SJCRH30 (cell line): Measurements from ENCODE around the gene XKR3. TPM values are rescaled to one million over a fixed set of nuclear protein-coding genes. Genes with fewer than 3 reads are reported as not detected.
A peak's percentile ranks its signal among the peaks of the same experiment; 100 is the strongest.
"Not testable (repeated sequence)": the region's sequence is repeated elsewhere in the genome, so short reads cannot be mapped to it uniquely, and the experiment has no call there.

Experiments
- DNase-seq, 2 experiments: peaks; one replicate each; pipeline ENCODE4 v3.0.0-alpha.2; 2015 to 2020
- H3K27ac ChIP-seq: fragments of 250-450 bp; sonication (Bioruptor Pico); 2 replicates; pipeline ENCODE4 v1.5.1; 2020; ENCODE audit warnings: mild to moderate bottlenecking, moderate library complexity
- H3K27me3 ChIP-seq: fragments of 250-450 bp; sonication (Bioruptor Pico); 2 replicates; pipeline ENCODE4 v1.5.1; 2020; ENCODE audit warnings: mild to moderate bottlenecking, moderate library complexity
- H3K36me3 ChIP-seq: fragments of 250-450 bp; sonication (Bioruptor Pico); 2 replicates; pipeline ENCODE4 v1.5.1; 2020; ENCODE audit warnings: mild to moderate bottlenecking, moderate library complexity
- H3K4me1 ChIP-seq: fragments of 250-450 bp; sonication (Bioruptor Pico); 2 replicates; pipeline ENCODE4 v1.5.1; 2020; ENCODE audit warnings: mild to moderate bottlenecking, moderate library complexity
- H3K4me3 ChIP-seq: fragments of 250-450 bp; sonication (Bioruptor Pico); 2 replicates; pipeline ENCODE4 v1.5.1; 2020; ENCODE audit warnings: mild to moderate bottlenecking, moderate library complexity
- H3K9me3 ChIP-seq: fragments of 250-450 bp; sonication (Bioruptor Pico); replicated peaks from 2 replicates; pipeline ENCODE4 v1.5.1; 2020; ENCODE audit warnings: mild to moderate bottlenecking, moderate library complexity
- total RNA-seq: library from RNA; depleted of rRNA; stranded (reverse); fragments of >200 nt; shearing (Covaris generic); gene quantifications from 2 replicates; pipeline ENCODE4 v1.2.3, GENCODE V29; 2014

The XKR3 gene
- total RNA-seq, 1 experiment from 2014 or later: not detected

DNA sequence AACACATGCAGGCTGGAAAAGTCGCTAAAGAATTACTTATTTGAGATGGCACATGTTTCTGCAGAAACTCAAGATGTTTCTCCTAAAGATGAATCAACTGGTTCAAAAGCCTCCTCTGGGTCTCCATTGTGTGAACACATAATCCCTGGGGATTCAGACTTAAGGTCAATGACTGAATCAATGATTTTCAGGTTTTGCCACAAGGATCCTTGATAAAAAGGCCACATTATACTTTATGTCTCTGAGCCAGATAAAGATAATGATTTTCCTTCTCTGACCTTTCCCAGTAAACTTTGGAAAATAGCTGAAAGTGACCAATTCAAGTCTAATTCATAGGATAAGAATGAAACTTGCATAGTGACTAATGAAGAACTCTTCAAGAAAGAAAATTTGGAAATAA is 2.3 kb upstream of the XKR3 start:
- Histone ChIP-seq H3K4me3 (no peak overlapping the region), H3K9me3 (no peaks in the 10 kb centered on the region), H3K36me3 (no peaks in the 10 kb centered on the region), H3K4me1 (no peaks in the 10 kb centered on the region), H3K27ac (no peak overlapping the region), H3K27me3 (peaks cover 3% of the 10 kb centered on the region; the same call in 1 of the 2 replicates)
- DNase-seq: no peak

- no peak overlapping the region for H3K4me3 ChIP-seq
- H3K4me1 ChIP-seq: no peaks in the 10 kb centered on the region
- no peak for DNase-seq
- H3K9me3 ChIP-seq: no peaks in the 10 kb centered on the region
- no peaks in the 10 kb centered on the region for H3K27me3 ChIP-seq
- no peaks in the 10 kb centered on the region for H3K36me3 ChIP-seq
- no peak overlapping the region for H3K27ac ChIP-seq
These were observed 6.0 kb downstream of the XKR3 start for GRCh38 chr22:16819249-16819648.

GRCh38 chr22:16818538-16818937 is 6.7 kb downstream of the XKR3 start:
- H3K4me3 ChIP-seq: no peak overlapping the region
- H3K27ac ChIP-seq: no peak overlapping the region
- no peaks in the 10 kb centered on the region for H3K9me3 ChIP-seq
- no peaks in the 10 kb centered on the region for H3K27me3 ChIP-seq
- DNase-seq: no peak
- no peaks in the 10 kb centered on the region for H3K4me1 ChIP-seq
- no peaks in the 10 kb centered on the region for H3K36me3 ChIP-seq

DNA sequence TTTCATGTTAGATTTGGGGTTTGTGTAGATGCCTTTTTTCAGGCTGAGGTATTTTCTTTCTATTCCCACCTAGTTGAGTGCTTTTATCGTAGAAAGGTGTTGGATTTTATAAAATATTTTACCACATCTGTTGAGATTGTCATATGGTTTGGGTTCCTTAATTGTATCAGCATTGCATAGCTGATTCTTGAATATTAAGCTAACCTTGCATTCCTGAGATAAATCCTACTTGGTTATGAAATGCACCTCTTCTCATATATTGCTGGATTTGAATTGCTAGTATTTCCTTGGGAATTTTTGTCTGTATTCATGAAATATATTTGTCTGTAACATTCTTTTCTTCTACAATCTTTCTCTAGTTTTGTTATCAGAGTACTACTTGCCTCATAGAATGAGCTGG is 10.1 kb downstream of the XKR3 start:
- no peak overlapping the region for H3K4me3 ChIP-seq
- H3K27me3 ChIP-seq: no peaks in the 10 kb centered on the region
- H3K27ac ChIP-seq: no peak overlapping the region
- no peaks in the 10 kb centered on the region for H3K36me3 ChIP-seq
- H3K9me3 ChIP-seq: no peaks in the 10 kb centered on the region
- DNase-seq: no peak
- H3K4me1 ChIP-seq: no peaks in the 10 kb centered on the region

GRCh38 chr22:16810188-16810802 is 14.9 kb downstream of the XKR3 start:
- Histone ChIP-seq H3K27ac (no peak overlapping the region), H3K4me3 (no peak overlapping the region), H3K36me3 (no peaks in the 10 kb centered on the region), H3K4me1 (no peaks in the 10 kb centered on the region), H3K9me3 (no peaks in the 10 kb centered on the region), H3K27me3 (no peaks in the 10 kb centered on the region)
- no peak for DNase-seq

DNA sequence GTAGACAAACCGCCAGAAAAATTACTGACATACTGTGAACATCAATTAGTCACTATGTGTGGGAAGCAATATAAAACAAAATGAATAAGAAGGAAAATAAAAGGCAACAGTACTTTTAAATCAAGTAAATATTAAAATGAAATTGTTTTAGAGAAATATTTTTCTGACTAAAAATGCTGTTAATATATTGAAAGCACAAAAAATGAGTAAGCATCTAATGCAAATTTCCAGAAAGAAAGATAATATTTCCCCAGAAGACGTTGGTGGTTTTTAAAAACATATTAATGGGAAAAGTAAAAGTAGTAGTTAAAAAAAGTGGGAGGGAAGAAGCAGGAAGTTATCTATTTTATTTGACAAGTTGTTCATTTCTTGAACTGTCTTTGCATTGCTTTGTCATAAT is 16.5 kb downstream of the XKR3 start:
- DNase-seq: no peak
- no peaks in the 10 kb centered on the region for H3K9me3 ChIP-seq
- no peaks in the 10 kb centered on the region for H3K36me3 ChIP-seq

DNA sequence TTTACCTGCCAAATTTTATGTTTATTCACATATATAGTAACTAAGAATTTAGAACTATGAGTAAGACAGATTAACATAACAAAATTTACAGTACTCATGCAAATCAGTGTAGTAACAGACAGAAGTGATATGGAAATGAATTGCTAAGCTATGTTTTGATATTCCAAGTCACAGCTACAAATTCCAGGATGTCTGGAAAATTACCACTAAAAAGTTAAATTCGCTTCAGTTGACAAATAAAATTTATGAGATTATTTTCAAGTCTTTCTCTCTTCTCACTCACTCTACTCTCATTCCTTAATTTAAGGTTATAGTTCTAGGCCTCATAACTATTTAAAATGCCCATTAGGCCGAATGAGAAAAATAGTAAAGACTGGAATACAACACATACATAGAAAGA is 18.1 kb downstream of the XKR3 start:
- no peak for DNase-seq
- no peaks in the 10 kb centered on the region for H3K9me3 ChIP-seq
- H3K4me1 ChIP-seq: no peaks in the 10 kb centered on the region
- no peak overlapping the region for H3K4me3 ChIP-seq
- no peaks in the 10 kb centered on the region for H3K36me3 ChIP-seq
- no peak overlapping the region for H3K27ac ChIP-seq
- no peaks in the 10 kb centered on the region for H3K27me3 ChIP-seq

More for the DNA sequence above, 16.5 kb downstream of the XKR3 start:
- H3K4me3 ChIP-seq: no peak overlapping the region
- H3K4me1 ChIP-seq: no peaks in the 10 kb centered on the region
- H3K27me3 ChIP-seq: no peaks in the 10 kb centered on the region
- no peak overlapping the region for H3K27ac ChIP-seq

DNA sequence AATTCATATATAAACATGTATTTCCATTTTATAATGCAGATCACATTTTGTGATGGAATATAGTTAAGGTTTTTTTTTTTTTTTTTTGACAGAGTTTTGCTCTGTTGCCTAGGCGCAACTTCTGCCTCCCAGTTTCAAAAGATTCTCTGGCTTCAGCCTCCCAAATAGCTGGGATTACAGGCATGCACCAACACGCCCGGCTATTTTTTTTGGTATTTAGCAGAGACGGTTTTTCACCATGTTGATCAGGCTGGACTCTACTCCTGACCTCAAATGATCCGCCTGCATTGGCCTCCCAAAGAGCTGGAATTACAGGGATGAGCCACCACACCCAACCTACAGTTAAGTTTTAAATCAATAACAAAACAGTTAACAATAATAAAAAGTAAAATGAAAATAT is 18.8 kb downstream of the XKR3 start:
- Histone ChIP-seq H3K4me1 (no peaks in the 10 kb centered on the region), H3K27ac (no peak overlapping the region), H3K36me3 (no peaks in the 10 kb centered on the region), H3K27me3 (no peaks in the 10 kb centered on the region), H3K9me3 (no peaks in the 10 kb centered on the region), H3K4me3 (no peak overlapping the region)
- DNase-seq: peak; percentile 4 to 20

DNA sequence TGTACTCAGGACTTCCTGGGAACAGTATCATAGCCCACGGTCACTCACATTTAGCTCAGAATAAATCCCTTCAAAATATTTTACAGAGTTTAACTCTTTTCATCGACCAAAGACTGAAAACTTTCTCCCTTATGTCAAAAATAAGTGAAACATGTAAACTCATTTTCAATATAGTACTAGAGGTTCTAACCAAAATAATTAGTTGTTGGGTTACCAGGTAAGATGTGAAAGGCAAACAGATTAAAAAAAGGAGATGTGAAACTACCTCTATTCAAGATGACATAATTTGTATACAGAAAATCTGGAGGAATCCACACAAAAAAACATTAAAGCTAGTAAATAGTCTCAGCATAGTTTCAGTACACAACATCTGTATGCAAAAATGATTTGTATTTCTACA is 20.3 kb downstream of the XKR3 start:
- H3K4me1 ChIP-seq: no peaks in the 10 kb centered on the region
- no peaks in the 10 kb centered on the region for H3K27me3 ChIP-seq
- no peak overlapping the region for H3K27ac ChIP-seq
- H3K9me3 ChIP-seq: no peaks in the 10 kb centered on the region
- no peaks in the 10 kb centered on the region for H3K36me3 ChIP-seq
- DNase-seq: no peak
- no peak overlapping the region for H3K4me3 ChIP-seq

- Histone ChIP-seq H3K4me1 (no peaks in the 10 kb centered on the region), H3K9me3 (no peaks in the 10 kb centered on the region), H3K4me3 (no peak overlapping the region), H3K36me3 (no peaks in the 10 kb centered on the region), H3K27ac (no peak overlapping the region), H3K27me3 (no peaks in the 10 kb centered on the region)
- no peak for DNase-seq
These were observed 21.8 kb downstream of the XKR3 start for GRCh38 chr22:16803255-16803917.

DNA sequence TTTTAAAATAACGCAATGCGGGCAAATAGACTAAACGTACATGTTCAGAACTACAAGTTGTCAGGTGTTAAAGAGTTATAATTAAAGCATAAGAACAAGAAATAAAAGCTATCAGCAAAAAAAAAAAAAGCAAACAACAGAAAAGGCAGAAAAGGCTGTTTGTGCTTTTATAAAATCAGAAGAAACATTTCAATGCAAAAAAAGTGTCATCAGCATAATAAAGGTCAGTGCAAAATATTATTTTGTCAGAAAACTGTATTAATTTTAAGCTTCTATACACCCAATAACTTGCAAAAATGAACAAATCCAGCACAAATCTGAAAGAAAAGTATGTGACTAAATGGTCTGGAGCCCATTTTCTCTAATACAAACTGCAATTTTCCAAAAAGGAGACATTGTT is 23.6 kb downstream of the XKR3 start:
- DNase-seq: no peak
- Histone ChIP-seq H3K4me1 (no peaks in the 10 kb centered on the region), H3K4me3 (no peak overlapping the region)

DNA sequence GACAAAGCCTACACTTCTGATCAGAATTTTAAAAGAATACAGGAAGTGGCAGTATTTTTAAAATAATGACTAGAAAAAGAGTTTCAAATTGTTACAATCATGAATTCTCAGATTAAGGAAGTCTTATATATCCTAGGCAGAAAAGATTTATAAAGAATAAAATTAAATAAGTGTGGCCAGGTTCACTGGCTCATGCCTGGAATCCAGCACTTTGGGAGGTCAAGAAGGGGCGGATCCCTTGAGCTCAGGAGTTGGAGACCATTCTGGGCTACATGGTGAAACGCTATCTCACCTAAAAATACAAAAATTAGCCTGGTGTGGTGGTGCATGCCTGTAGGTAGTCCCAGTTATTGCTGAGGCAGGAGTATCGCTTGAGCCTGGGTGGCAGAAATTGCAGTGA is 24.1 kb downstream of the XKR3 start:
- Histone ChIP-seq H3K27me3 (no peaks in the 10 kb centered on the region), H3K4me3 (no peak overlapping the region), H3K4me1 (no peaks in the 10 kb centered on the region), H3K27ac (no peak overlapping the region), H3K9me3 (no peaks in the 10 kb centered on the region), H3K36me3 (no peaks in the 10 kb centered on the region)
- DNase-seq: no peak

More for the DNA sequence above, 23.6 kb downstream of the XKR3 start:
- Histone ChIP-seq H3K36me3 (no peaks in the 10 kb centered on the region), H3K27ac (no peak overlapping the region), H3K27me3 (no peaks in the 10 kb centered on the region), H3K9me3 (no peaks in the 10 kb centered on the region)

DNA sequence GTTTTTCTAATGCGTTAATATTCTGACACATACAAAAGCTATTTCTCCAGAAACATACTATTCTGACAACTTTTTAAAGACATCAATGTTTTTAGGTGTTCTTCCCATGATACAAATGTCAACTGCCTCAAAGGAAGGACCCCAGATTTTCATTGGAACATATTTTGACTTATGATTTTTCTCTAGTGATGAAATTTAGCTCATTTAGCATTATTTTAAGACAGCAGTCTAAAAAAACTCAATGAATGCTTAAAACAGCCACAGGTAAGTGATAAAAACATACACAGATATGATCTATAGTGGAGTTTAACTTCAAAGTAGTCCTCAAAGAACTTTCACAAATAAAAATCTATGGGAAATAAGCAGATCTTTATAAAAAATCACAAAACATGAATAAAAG is 24.9 kb downstream of the XKR3 start:
- no peaks in the 10 kb centered on the region for H3K36me3 ChIP-seq
- no peaks in the 10 kb centered on the region for H3K9me3 ChIP-seq
- H3K27ac ChIP-seq: no peak overlapping the region
- DNase-seq: no peak
- no peaks in the 10 kb centered on the region for H3K4me1 ChIP-seq
- H3K4me3 ChIP-seq: no peak overlapping the region
- no peaks in the 10 kb centered on the region for H3K27me3 ChIP-seq

DNA sequence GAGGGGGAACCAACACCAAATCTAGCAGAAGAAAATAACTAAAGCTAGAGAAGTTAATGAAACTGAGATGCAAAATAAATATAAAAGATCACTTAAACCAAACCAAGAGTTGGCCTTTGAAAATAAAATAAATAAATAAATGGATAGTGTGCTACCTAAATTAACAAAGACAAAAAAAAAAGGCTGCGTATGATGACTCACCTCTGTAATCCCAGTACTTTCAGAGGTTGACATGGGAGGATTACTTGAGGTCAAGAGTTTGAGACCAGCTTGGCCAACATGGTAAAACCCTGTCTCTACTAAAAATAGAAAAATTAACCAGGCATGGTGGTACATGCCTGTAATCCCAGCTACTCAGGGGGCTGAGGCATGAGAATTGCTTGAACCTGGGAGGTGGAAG is 29.7 kb downstream of the XKR3 start:
- H3K4me3 ChIP-seq, H3K4me1 ChIP-seq, DNase-seq, H3K27ac ChIP-seq, H3K9me3 ChIP-seq, H3K27me3 ChIP-seq, H3K36me3 ChIP-seq: not testable (repeated sequence)

- Histone ChIP-seq H3K4me1 (no peaks in the 10 kb centered on the region), H3K27me3 (no peaks in the 10 kb centered on the region), H3K9me3 (no peaks in the 10 kb centered on the region), H3K27ac (no peak overlapping the region), H3K36me3 (no peaks in the 10 kb centered on the region), H3K4me3 (no peak overlapping the region)
- DNase-seq: no peak
These were observed 31.4 kb downstream of the XKR3 start for GRCh38 chr22:16793831-16794230.

- no peaks in the 10 kb centered on the region for H3K9me3 ChIP-seq
- no peak for DNase-seq
- no peak overlapping the region for H3K27ac ChIP-seq
- H3K4me3 ChIP-seq: no peak overlapping the region
- H3K36me3 ChIP-seq: no peaks in the 10 kb centered on the region
- no peaks in the 10 kb centered on the region for H3K4me1 ChIP-seq
- no peaks in the 10 kb centered on the region for H3K27me3 ChIP-seq
These were observed 35.2 kb downstream of the XKR3 start for GRCh38 chr22:16789860-16790493.
